Skin epidermis (tissue), 12 donors: Measurements from ENCODE around the gene ADGRB3.
"Not testable (repeated sequence)": the region's sequence is repeated elsewhere in the genome, so short reads cannot be mapped to it uniquely, and the experiment has no call there.

Experiments used
- H3K27ac ChIP-seq, 21 experiments: fragments of 200-600 bp; sonication (generic) in 11 of 21; one replicate each; pipeline ENCODE4 v1.5.0; 2020; ENCODE audit warnings: mild to moderate bottlenecking in 3 of 21, inconsistent platforms in 2 of 21, moderate library complexity in 2 of 21
- H3K4me3 ChIP-seq, 7 experiments: fragments of 200-600 bp; sonication (generic) in 2 of 7; one replicate each; pipeline ENCODE4 v1.5.0; 2020; ENCODE audit warnings: inconsistent platforms in 2 of 7, mild to moderate bottlenecking in 2 of 7, moderate library complexity in 1 of 7

The ADGRB3 gene

GRCh38 chr6:68642081-68642480 is 7.0 kb downstream of the ADGRB3 start:
- H3K4me3 ChIP-seq, result no peak overlapping the region

DNA sequence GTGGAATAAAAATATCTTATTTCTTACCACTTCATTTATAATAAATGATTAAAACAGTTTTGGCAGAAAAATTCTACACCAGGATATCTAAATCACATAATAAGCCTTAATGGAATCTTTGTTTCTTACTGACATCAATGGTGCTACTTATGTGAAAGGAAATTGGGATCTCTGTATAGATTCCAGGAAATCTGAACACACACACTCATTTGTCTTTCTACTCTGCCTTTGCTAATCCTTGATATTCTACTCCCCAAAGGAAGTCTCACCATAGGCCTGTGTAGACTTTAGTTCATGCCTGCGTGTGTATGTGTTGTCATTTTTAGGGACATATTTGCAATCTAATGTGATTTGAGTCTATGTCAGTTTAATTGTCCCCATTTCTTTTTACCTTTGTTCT is 7.9 kb downstream of the ADGRB3 start:
- Histone ChIP-seq H3K4me3 (no peak overlapping the region), H3K27ac (no peak overlapping the region)

More at GRCh38 chr6:68642081-68642480, 7.0 kb downstream of the ADGRB3 start:
- no peak overlapping the region for H3K27ac ChIP-seq

DNA sequence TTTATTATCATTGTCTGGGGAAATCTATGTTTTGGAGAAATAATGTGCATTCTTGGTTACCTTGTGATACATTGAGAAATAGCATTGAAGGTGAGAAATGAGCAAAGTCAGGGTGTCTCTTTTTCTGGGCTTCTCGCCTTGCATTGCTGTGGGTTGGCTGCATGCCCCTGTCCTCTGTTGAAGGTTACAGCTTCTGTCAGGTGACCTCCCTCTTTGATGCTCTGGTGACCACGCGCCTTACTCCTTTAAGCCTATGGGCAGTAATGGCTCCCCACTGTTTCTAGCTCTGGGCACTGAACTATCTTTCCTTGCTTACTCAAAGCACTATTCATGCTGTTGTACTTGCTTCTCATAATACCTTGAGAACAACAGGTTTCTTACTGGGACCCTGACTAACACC is 14.6 kb downstream of the ADGRB3 start:
- H3K27ac ChIP-seq, result no peak overlapping the region

GRCh38 chr6:68650142-68650541 is 15.1 kb downstream of the ADGRB3 start:
- H3K4me3 ChIP-seq, result no peak overlapping the region
- H3K27ac ChIP-seq, result no peak overlapping the region

More for the DNA sequence above, 14.6 kb downstream of the ADGRB3 start:
- no peak overlapping the region for H3K4me3 ChIP-seq

DNA sequence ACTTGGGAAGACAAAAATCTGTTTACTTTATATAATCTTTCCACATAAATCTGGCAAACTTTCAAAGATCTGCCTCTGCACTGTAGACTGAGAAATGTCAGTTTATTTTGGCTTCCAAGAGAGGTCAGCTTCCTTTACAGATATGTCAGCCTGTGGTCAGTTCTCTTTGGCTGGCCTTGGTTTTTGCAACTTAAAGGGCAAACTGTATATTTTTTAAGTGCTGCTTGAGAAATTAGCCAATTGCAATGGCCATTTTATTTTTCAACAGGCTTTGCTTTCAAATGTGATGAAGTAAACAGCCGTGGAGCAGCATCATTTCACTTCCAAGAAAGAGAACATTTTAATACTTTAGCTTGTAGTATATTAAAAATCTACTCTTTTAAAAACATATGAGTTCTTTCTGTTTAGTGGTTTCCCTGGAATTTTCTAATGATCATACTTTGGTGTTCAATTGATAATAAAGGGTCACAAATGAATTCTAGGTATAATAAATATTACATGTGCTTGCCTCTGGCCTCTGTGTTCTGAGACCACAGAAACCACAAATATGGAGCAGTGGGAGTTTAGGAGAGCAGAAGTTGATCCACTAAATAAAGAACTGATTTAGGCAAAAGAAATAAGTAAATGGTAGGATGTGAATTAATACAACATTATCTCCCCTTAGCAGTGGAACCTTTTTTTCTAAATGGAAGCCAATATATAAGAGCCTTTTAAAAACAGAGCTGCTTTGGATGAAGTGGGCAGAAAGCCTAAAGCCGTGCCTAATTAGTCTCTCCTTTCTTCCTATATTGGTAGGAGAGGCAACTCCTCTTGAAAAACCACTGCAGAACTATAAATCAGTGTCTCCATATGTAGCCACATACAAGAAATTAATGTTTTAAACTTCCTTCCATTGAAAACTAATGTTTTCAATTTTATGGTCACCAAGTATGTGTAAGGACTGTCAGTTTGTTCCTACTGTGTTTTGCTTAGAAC is 16.2 kb downstream of the ADGRB3 start:
- H3K4me3 ChIP-seq, result no peak overlapping the region
- H3K27ac ChIP-seq, result peak overlapping the region in 1 of 21 experiments; percentile 32

- Histone ChIP-seq H3K4me3 (no peak overlapping the region), H3K27ac (no peak overlapping the region)
Observed at GRCh38 chr6:68652117-68652536, 17.0 kb downstream of the ADGRB3 start.

GRCh38 chr6:68653074-68653705 is 18.1 kb downstream of the ADGRB3 start:
- Histone ChIP-seq H3K4me3 (no peak overlapping the region), H3K27ac (no peak overlapping the region)

- no peak overlapping the region for H3K4me3 ChIP-seq
- H3K27ac ChIP-seq, result no peak overlapping the region
Observed at GRCh38 chr6:68653706-68654089, 18.6 kb downstream of the ADGRB3 start.

- Histone ChIP-seq H3K4me3 (no peak overlapping the region), H3K27ac (no peak overlapping the region)
Observed at GRCh38 chr6:68654134-68654533, 19.1 kb downstream of the ADGRB3 start.

- H3K4me3 ChIP-seq, result no peak overlapping the region
- no peak overlapping the region for H3K27ac ChIP-seq
Observed at GRCh38 chr6:68655028-68655427, 19.9 kb downstream of the ADGRB3 start.

- H3K27ac ChIP-seq, result no peak overlapping the region
- H3K4me3 ChIP-seq, result no peak overlapping the region
Observed at GRCh38 chr6:68657374-68658139, 22.5 kb downstream of the ADGRB3 start.

- H3K27ac ChIP-seq, result no peak overlapping the region
- no peak overlapping the region for H3K4me3 ChIP-seq
Observed at GRCh38 chr6:68658338-68658737, 23.3 kb downstream of the ADGRB3 start.

GRCh38 chr6:68673255-68673654 is 38.2 kb downstream of the ADGRB3 start:
- no peak overlapping the region for H3K4me3 ChIP-seq
- no peak overlapping the region for H3K27ac ChIP-seq

- Histone ChIP-seq H3K27ac (no peak overlapping the region), H3K4me3 (no peak overlapping the region)
Observed at GRCh38 chr6:68675548-68675947, 40.5 kb downstream of the ADGRB3 start.

DNA sequence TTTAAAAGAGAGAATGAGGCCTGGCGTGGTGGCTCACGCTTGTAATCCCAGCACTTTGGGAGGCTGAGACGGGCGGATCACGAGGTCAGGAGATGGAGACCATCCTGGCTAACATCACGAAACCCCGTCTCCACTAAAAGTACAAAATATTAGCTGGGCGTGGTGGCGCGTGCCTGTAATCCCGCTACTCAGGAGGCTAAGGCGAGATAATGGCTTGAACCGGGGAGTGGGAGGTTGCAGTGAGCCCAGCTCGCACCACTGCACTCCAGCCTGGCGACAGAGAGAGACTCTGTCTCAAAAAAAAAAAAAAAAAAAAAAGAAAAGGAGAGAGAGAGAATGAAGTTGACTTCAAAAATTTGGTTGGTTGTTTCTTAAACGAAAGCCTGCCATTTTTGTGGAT is 41.0 kb downstream of the ADGRB3 start:
- H3K27ac ChIP-seq, H3K4me3 ChIP-seq: not testable (repeated sequence)

GRCh38 chr6:68677058-68677457 is 42.0 kb downstream of the ADGRB3 start:
- Histone ChIP-seq H3K27ac (no peak overlapping the region), H3K4me3 (no peak overlapping the region)

DNA sequence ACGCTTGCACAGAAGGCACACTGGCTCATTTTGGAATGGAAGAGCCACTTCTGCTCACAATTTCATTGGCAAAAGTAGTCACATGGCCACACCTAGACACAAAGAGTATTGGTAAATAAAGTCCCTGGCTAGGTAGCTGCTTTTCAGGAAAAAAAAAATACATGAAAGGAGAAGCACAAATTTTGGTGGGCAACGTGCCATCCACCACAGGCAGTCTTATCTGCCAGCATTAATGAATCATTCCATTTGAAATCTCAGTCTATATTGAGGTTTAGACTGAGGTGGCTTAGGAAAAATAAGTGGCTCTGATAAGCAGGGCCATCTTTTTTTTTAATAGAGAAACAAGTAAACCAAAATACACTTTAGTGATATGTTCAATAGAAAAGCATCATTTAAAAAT is 44.3 kb downstream of the ADGRB3 start:
- Histone ChIP-seq H3K4me3 (no peak overlapping the region), H3K27ac (no peak overlapping the region)

GRCh38 chr6:68680264-68680663 is 45.2 kb downstream of the ADGRB3 start:
- Histone ChIP-seq H3K27ac (no peak overlapping the region), H3K4me3 (no peak overlapping the region)

DNA sequence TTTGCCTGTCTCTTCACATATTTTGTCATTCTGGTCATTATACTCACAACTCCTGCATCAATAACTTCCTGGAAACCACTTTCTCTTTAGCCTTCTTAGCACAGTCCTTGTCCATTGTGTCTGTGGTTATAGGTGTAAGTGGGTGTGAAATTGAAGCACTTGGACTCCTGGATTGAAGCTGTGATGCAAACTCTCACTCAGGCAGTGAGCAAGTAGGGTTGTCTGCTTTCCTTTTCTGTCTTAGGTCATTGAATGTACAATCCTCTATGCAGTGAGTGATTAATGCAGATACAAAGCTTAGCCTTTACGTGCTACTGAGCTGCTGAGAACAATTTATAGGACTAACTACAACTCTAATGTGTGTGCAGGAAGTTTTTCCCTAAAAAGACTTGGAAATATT is 54.8 kb downstream of the ADGRB3 start:
- no peak overlapping the region for H3K27ac ChIP-seq

GRCh38 chr6:68691120-68691519 is 56.0 kb downstream of the ADGRB3 start:
- no peak overlapping the region for H3K27ac ChIP-seq
- H3K4me3 ChIP-seq, result no peak overlapping the region

More for the DNA sequence above, 54.8 kb downstream of the ADGRB3 start:
- H3K4me3 ChIP-seq, result no peak overlapping the region
